H9 (cell line): ENCODE data around the gene SVEP1. TPM values are rescaled to one million over a fixed set of nuclear protein-coding genes. Genes with fewer than 3 reads are reported as not detected.
"Not testable (repeated sequence)": the region's sequence is repeated elsewhere in the genome, so short reads cannot be mapped to it uniquely, and the experiment has no call there.

Source experiments
- DNase-seq: peaks from one replicate; pipeline ENCODE4 v3.0.0-alpha.2; 2017
- H2AFZ ChIP-seq: one replicate; pipeline ENCODE4 v1.6.1; 2013; ENCODE audit warnings: mild to moderate bottlenecking, low read length, control low read depth, moderate library complexity
- H2AK5ac ChIP-seq: 2 replicates; pipeline ENCODE4 v1.6.1; 2013; ENCODE audit warnings: low read length, control low read depth, mixed read lengths; ENCODE audit not compliant: insufficient read length
- H2BK120ac ChIP-seq: one replicate; pipeline ENCODE4 v1.6.1; 2013; ENCODE audit warnings: low read depth, mild to moderate bottlenecking, low read length, control low read depth, inconsistent platforms; ENCODE audit not compliant: poor library complexity, severe bottlenecking
- H2BK12ac ChIP-seq: 2 replicates; pipeline ENCODE4 v1.6.1; 2013; ENCODE audit warnings: low read length, control low read depth, mixed read lengths, low read depth; ENCODE audit not compliant: insufficient read length
- H2BK15ac ChIP-seq: 2 replicates; pipeline ENCODE4 v1.6.1; 2013; ENCODE audit warnings: low read depth, low read length, control low read depth
- H2BK20ac ChIP-seq: one replicate; pipeline ENCODE4 v1.6.1; 2013; ENCODE audit warnings: low read depth, mild to moderate bottlenecking, low read length, control low read depth, inconsistent platforms; ENCODE audit not compliant: poor library complexity, severe bottlenecking
- H2BK5ac ChIP-seq: 2 replicates; pipeline ENCODE4 v1.6.1; 2013; ENCODE audit warnings: low read length, control low read depth, mixed read lengths; ENCODE audit not compliant: insufficient read length
- H3K14ac ChIP-seq: 2 replicates; pipeline ENCODE4 v1.6.1; 2013; ENCODE audit warnings: low read length, control low read depth; ENCODE audit not compliant: insufficient read depth
- H3K18ac ChIP-seq: 2 replicates; pipeline ENCODE4 v1.6.1; 2013; ENCODE audit warnings: low read depth, mild to moderate bottlenecking, mixed read lengths, low read length, control low read depth; ENCODE audit not compliant: insufficient read length
- H3K23ac ChIP-seq: 2 replicates; pipeline ENCODE4 v1.6.1; 2013; ENCODE audit warnings: low read length, control low read depth, mixed read lengths, low read depth; ENCODE audit not compliant: insufficient read length
- H3K23me2 ChIP-seq: 2 replicates; pipeline ENCODE4 v1.6.1; 2013; ENCODE audit warnings: low read depth, mild to moderate bottlenecking, mixed read lengths, low read length, control low read depth; ENCODE audit not compliant: insufficient read length, poor library complexity, severe bottlenecking
- H3K27ac ChIP-seq: 2 replicates; pipeline ENCODE4 v1.5.1; 2013; ENCODE audit warnings: low read length, control low read depth, mixed read lengths, low read depth; ENCODE audit not compliant: insufficient read length
- H3K27me3 ChIP-seq: 2 replicates; pipeline ENCODE4 v1.6.1; 2013; ENCODE audit warnings: low read length, control low read depth, inconsistent platforms; ENCODE audit not compliant: insufficient read depth
- H3K4ac ChIP-seq: 2 replicates; pipeline ENCODE4 v1.6.1; 2013; ENCODE audit warnings: low read depth, mild to moderate bottlenecking, control low read depth, inconsistent platforms, low read length, moderate library complexity
- H3K4me1 ChIP-seq: 2 replicates; pipeline ENCODE4 v1.6.1; 2013; ENCODE audit warnings: low read length, control low read depth, inconsistent platforms; ENCODE audit not compliant: insufficient read depth
- H3K4me2 ChIP-seq: 2 replicates; pipeline ENCODE4 v1.6.1; 2013; ENCODE audit warnings: low read length, control low read depth, mixed read lengths; ENCODE audit not compliant: insufficient read length, insufficient read depth
- H3K56ac ChIP-seq: 2 replicates; pipeline ENCODE4 v1.6.1; 2013; ENCODE audit warnings: low read depth, mild to moderate bottlenecking, mixed read lengths, low read length, control low read depth; ENCODE audit not compliant: insufficient read length
- H3K79me1 ChIP-seq: 2 replicates; pipeline ENCODE4 v1.6.1; 2013; ENCODE audit warnings: low read depth, mild to moderate bottlenecking, moderate library complexity, low read length, control low read depth, inconsistent platforms; ENCODE audit not compliant: insufficient read depth, poor library complexity, severe bottlenecking
- H3K79me2 ChIP-seq: 2 replicates; pipeline ENCODE4 v1.6.1; 2013; ENCODE audit warnings: low read length, control low read depth, inconsistent platforms; ENCODE audit not compliant: insufficient read depth
- H3K9ac ChIP-seq: 2 replicates; pipeline ENCODE4 v1.6.1; 2013; ENCODE audit warnings: low read length, control low read depth, mixed read lengths; ENCODE audit not compliant: insufficient read length; ENCODE audit errors: extremely low read depth
- H3K9me3 ChIP-seq: one replicate; pipeline ENCODE4 v1.6.1; 2013; ENCODE audit warnings: low read depth, low read length, inconsistent platforms; ENCODE audit not compliant: control insufficient read depth
- H3T11ph ChIP-seq: one replicate; pipeline ENCODE4 v1.6.1; 2013; ENCODE audit warnings: mild to moderate bottlenecking, low read length, control low read depth, inconsistent platforms
- H4K20me1 ChIP-seq: one replicate; pipeline ENCODE4 v1.6.1; 2013; ENCODE audit not compliant: control insufficient read depth, insufficient read length, insufficient read depth
- H4K5ac ChIP-seq: 2 replicates; pipeline ENCODE4 v1.6.1; 2013; ENCODE audit warnings: low read depth, mild to moderate bottlenecking, mixed read lengths, low read length, control low read depth; ENCODE audit not compliant: insufficient read length
- H4K8ac ChIP-seq: replicated peaks from 2 replicates; pipeline ENCODE4 v1.6.1; 2013; ENCODE audit warnings: low read length, control low read depth, mixed read lengths, low read depth; ENCODE audit not compliant: insufficient read length
- H4K91ac ChIP-seq: 2 replicates; pipeline ENCODE4 v1.6.1; 2013; ENCODE audit warnings: low read depth, mild to moderate bottlenecking, moderate library complexity, mixed read lengths, low read length, control low read depth; ENCODE audit not compliant: insufficient read length
- H3K27ac Mint-ChIP-seq, 3 experiments: 2 replicates in 2 of 3; 3 replicates in 1 of 3; pipeline ENCODE4 v1.8.0; 2020 to 2021; ENCODE audit warnings: mixed read lengths in 3 of 3, mild to moderate bottlenecking in 1 of 3, moderate library complexity in 1 of 3
- H3K27me3 Mint-ChIP-seq: 2 replicates; pipeline ENCODE4 v1.8.0; 2021; ENCODE audit warnings: low read depth, mild to moderate bottlenecking, moderate library complexity, mixed read lengths
- H3K36me3 Mint-ChIP-seq, 3 experiments: 2 replicates in 2 of 3; 3 replicates in 1 of 3; pipeline ENCODE4 v1.8.0; 2020 to 2021; ENCODE audit warnings: low read depth in 3 of 3, mixed read lengths in 3 of 3; ENCODE audit not compliant: insufficient read depth in 1 of 3
- H3K4me1 Mint-ChIP-seq, 2 experiments: 2 replicates each; pipeline ENCODE4 v1.8.0; 2020; ENCODE audit warnings: mixed read lengths in 2 of 2
- H3K4me3 Mint-ChIP-seq, 2 experiments: 2 replicates in 1 of 2; 3 replicates in 1 of 2; pipeline ENCODE4 v1.8.0; 2020 to 2021; ENCODE audit warnings: mild to moderate bottlenecking in 2 of 2, mixed read lengths in 2 of 2, moderate library complexity in 1 of 2
- H3K9me3 Mint-ChIP-seq, 2 experiments: 2 replicates in 1 of 2; 3 replicates in 1 of 2; pipeline ENCODE4 v1.8.0; 2020; ENCODE audit warnings: mild to moderate bottlenecking in 2 of 2, mixed read lengths in 2 of 2, moderate library complexity in 1 of 2
- WGBS: extraction: QIAGEN DNeasy Blood & Tissue Kit; methylation state at CpG from one replicate; pipeline ENCODE4 v1.1.7; 2013; ENCODE audit warnings: missing lambda C conversion rate, low lambda C conversion rate, mixed read lengths; ENCODE audit not compliant: insufficient read length; ENCODE audit errors: extremely low coverage; 5-methylcytosine and 5-hydroxymethylcytosine counted together
- total RNA-seq: library from RNA; stranded (reverse); gene quantifications from 2 replicates; pipeline ENCODE4 v1.2.1, GENCODE V29; 2021
- TF ChIP-seq, protein P1 (sequence below): fragments of 200-600 bp; sonication (generic); conservative IDR thresholded peaks from 3 replicates; pipeline ENCODE4 v1.8.0; 2021; ENCODE audit warnings: antibody characterized with exemption, mild to moderate bottlenecking

SVEP1 gene
- total RNA-seq, 1 experiment from 2014 or later, result 0.17 TPM

DNA sequence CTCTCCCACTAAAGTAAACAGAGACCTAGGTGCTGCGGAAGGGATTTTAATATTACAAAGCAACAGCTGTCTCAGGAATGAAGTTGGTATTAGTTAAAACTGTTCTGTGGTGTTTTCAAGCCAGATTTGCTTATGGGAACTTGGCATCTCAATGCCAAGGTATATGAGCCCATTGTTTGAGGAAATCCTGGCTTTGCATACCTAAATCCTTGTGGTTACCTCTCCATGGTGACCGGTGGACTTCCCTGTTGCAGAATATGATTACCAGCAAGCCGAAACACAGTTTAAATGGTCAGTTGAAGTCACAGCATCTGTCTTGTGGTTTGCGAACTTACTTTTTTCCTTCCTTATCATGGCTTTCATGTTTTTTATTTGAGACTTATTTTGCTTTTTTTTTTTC lies 179.6 kb downstream of the SVEP1 start:
- no CpG with 5 or more reads among the region's 4 CpGs for WGBS
- no peaks in the 10 kb centered on the region for H3K27me3 Mint-ChIP-seq
- Histone ChIP-seq H3T11ph (no peak overlapping the region), H3K4me1 (no peaks in the 10 kb centered on the region), H2BK12ac (no peak overlapping the region), H4K8ac (no peak overlapping the region), H3K79me1 (no peaks in the 10 kb centered on the region), H2AK5ac (no peak overlapping the region), H3K27ac (no peak overlapping the region), H3K14ac (no peak overlapping the region), H2BK15ac (no peak overlapping the region), H4K91ac (no peak overlapping the region), H3K23me2 (no peaks in the 10 kb centered on the region), H3K4ac (no peak overlapping the region), H4K5ac (no peak overlapping the region), H3K56ac (no peak overlapping the region), H3K79me2 (no peaks in the 10 kb centered on the region), H3K27me3 (no peaks in the 10 kb centered on the region), H3K9me3 (no peaks in the 10 kb centered on the region), H2BK120ac (no peak overlapping the region), H2BK5ac (no peak overlapping the region), H3K9ac (no peak overlapping the region), H2BK20ac (no peak overlapping the region), H2AFZ (no peak overlapping the region), H3K18ac (no peak overlapping the region), H4K20me1 (no peaks in the 10 kb centered on the region), H3K4me2 (no peak overlapping the region), H3K23ac (no peak overlapping the region)
- peaks cover 3 to 4% of the 10 kb centered on the region in 2 experiments; a peak in 1 of 4 replicates for H3K4me1 Mint-ChIP-seq
- TF ChIP-seq, protein P1, sequence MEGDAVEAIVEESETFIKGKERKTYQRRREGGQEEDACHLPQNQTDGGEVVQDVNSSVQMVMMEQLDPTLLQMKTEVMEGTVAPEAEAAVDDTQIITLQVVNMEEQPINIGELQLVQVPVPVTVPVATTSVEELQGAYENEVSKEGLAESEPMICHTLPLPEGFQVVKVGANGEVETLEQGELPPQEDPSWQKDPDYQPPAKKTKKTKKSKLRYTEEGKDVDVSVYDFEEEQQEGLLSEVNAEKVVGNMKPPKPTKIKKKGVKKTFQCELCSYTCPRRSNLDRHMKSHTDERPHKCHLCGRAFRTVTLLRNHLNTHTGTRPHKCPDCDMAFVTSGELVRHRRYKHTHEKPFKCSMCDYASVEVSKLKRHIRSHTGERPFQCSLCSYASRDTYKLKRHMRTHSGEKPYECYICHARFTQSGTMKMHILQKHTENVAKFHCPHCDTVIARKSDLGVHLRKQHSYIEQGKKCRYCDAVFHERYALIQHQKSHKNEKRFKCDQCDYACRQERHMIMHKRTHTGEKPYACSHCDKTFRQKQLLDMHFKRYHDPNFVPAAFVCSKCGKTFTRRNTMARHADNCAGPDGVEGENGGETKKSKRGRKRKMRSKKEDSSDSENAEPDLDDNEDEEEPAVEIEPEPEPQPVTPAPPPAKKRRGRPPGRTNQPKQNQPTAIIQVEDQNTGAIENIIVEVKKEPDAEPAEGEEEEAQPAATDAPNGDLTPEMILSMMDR, result no peak
- DNase-seq, result no peak
- H3K4me3 Mint-ChIP-seq, result no peak overlapping the region
- H3K27ac Mint-ChIP-seq, result no peak overlapping the region
- peaks cover 0 to 2% (median 0%) of the 10 kb centered on the region in 3 experiments; a peak in 2 of 7 replicates for H3K36me3 Mint-ChIP-seq
- peaks cover 2 to 8% of the 10 kb centered on the region in 2 experiments; a peak in 2 of 5 replicates for H3K9me3 Mint-ChIP-seq

DNA sequence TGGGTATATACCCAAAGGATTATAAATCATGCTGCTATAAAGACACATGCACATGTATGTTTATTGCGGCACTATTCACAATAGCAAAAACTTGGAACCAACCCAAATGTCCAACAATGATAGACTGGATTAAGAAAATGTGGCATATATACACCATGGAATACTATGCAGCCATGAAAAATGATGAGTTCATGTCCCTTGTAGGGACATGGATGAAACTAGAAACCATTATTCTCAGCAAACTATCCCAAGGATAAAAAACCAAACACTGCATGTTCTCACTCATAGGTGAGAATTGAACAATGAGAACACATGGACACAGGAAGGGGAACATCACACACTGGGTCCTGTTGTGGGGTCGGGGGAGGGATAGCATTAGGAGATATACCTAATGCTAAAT lies 180.5 kb downstream of the SVEP1 start:
- not testable (repeated sequence) for H3K14ac ChIP-seq
- WGBS, result no CpG with 5 or more reads among the region's 2 CpGs

More for the DNA sequence above, 180.5 kb downstream of the SVEP1 start:
- not testable (repeated sequence) for H3K79me2 ChIP-seq, H2AK5ac ChIP-seq, H4K8ac ChIP-seq, H3K56ac ChIP-seq, DNase-seq, H3K4me1 ChIP-seq, H3T11ph ChIP-seq, H2BK20ac ChIP-seq, H3K36me3 Mint-ChIP-seq, H3K27ac ChIP-seq, H3K9me3 ChIP-seq, H2BK120ac ChIP-seq, H2BK15ac ChIP-seq, H4K20me1 ChIP-seq, H3K23ac ChIP-seq, H2AFZ ChIP-seq, H4K91ac ChIP-seq, H2BK12ac ChIP-seq, H3K79me1 ChIP-seq, H3K27ac Mint-ChIP-seq, H3K23me2 ChIP-seq, H3K9ac ChIP-seq, H3K27me3 Mint-ChIP-seq, H3K4me2 ChIP-seq, H3K4me1 Mint-ChIP-seq, H3K4me3 Mint-ChIP-seq, H2BK5ac ChIP-seq, H4K5ac ChIP-seq, H3K27me3 ChIP-seq, H3K4ac ChIP-seq, H3K18ac ChIP-seq
- peaks cover 11 to 17% of the 10 kb centered on the region in 2 experiments; a peak in 4 of 5 replicates for H3K9me3 Mint-ChIP-seq
